Measurements from ENCODE around the gene TSACC.

DNA sequence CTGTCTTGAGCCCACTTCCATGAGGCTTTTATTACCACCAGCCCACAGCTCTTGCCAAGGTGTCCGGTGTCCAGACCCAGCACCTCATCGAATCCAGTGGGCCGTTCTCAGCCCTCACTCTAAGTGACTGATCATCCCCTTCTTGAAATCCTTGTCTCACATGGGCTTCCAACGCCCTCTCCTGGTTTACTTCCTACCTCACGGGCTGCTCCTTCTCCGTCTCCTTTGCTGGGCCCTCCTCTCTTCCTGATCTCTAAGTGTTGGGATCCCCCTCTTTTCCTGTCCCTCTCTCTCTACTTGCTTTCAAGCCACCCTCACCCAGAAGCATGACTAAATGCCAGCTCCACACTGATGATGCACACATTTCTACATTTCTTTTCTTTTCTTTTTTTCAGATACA, 21.6 kb downstream of the TSACC start:
- TF ChIP-seq, protein P1, sequence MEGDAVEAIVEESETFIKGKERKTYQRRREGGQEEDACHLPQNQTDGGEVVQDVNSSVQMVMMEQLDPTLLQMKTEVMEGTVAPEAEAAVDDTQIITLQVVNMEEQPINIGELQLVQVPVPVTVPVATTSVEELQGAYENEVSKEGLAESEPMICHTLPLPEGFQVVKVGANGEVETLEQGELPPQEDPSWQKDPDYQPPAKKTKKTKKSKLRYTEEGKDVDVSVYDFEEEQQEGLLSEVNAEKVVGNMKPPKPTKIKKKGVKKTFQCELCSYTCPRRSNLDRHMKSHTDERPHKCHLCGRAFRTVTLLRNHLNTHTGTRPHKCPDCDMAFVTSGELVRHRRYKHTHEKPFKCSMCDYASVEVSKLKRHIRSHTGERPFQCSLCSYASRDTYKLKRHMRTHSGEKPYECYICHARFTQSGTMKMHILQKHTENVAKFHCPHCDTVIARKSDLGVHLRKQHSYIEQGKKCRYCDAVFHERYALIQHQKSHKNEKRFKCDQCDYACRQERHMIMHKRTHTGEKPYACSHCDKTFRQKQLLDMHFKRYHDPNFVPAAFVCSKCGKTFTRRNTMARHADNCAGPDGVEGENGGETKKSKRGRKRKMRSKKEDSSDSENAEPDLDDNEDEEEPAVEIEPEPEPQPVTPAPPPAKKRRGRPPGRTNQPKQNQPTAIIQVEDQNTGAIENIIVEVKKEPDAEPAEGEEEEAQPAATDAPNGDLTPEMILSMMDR (IDR thresholded peaks at IDR 0.05; ENCODE audit: control extremely low read depth in 1 of 3, insufficient read depth in 1 of 3, low read depth in 1 of 3, low read length in 3 of 3) = peak; percentile 55 to 71 (median 57)
- TF ChIP-seq TCF12 (IDR thresholded peaks at IDR 0.05; ENCODE audit: low read depth, low read length) = no peak
- TF ChIP-seq ZNF274 (IDR thresholded peaks at IDR 0.05; ENCODE audit: borderline replicate concordance, extremely low read depth, low read length) = no peak
- TF ChIP-seq POLR2AphosphoS5 (IDR thresholded peaks at IDR 0.05; ENCODE audit: low read depth, low read length) = no peak
- no peak for TF ChIP-seq POLR2A (IDR thresholded peaks at IDR 0.05; ENCODE audit: control extremely low read depth in 1 of 2, low read depth in 2 of 2, low read length in 2 of 2)
- TF ChIP-seq EP300 (IDR thresholded peaks at IDR 0.05; ENCODE audit: borderline replicate concordance in 1 of 2, low read depth in 2 of 2, low read length in 2 of 2) = no peak
- TF ChIP-seq CREB1 (IDR thresholded peaks at IDR 0.05) = no peak

All from H1 (cell line).